ENCODE results near the gene TRIM48.
"Not testable (repeated sequence)": the region's sequence is repeated elsewhere in the genome, so short reads cannot be mapped to it uniquely, and the experiment has no call there.

Gene TRIM48, protein sequence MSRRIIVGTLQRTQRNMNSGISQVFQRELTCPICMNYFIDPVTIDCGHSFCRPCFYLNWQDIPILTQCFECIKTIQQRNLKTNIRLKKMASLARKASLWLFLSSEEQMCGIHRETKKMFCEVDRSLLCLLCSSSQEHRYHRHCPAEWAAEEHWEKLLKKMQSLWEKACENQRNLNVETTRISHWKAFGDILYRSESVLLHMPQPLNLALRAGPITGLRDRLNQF

DNA sequence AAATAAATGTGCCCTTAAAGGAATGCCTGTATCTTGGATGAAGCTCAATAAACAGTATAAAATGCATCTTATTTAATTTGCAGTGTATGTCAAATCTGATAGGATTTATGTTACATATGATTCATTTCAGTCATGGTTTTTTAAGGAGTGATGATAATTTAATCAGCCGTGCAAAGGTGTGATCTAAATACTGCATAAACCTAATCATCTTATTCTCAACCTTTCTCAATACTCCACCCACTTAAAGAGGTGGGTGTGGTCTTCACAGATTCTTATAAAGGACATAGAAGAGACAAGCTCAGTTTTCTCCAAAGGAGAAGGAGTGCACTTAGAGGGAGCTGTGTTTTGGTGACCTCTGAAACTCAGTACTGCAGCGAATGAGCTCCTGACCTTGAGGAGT, at the start of gene TRIM48:
Gene TRIM48 (plus strand): TSS at position 301 of the 400 bp plus-strand sequence. CDS start 113 bp downstream, outside the sequence.
- not testable (repeated sequence) for DNase-seq

GRCh38 chr11:55238316-55238715, 23.6 kb upstream of the TRIM48 start:
- not testable (repeated sequence) for DNase-seq

DNA sequence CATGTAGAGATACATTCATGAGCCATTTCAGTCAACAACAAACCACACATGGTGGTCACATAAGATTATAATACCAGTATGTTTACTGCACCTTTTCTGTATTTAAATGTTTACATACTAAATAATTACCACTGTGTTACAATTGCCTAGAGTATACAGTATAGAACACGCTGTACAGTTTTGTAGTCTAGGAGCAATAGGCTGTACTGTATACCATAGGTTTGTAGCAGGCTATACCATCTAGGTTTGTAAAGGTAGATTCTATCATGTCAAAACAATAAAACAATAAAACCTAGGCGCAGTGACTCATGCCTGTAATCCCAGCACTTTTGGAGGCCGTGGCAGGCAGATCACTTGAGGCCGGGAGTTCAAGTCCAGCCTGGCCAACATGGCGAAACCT, 1.1 kb downstream of the TRIM48 start:
- DNase-seq, result no peak
